K562 (cell line): Measurements from ENCODE around the gene SLC24A3. TPM values are rescaled to one million over a fixed set of nuclear protein-coding genes. Genes with fewer than 3 reads are reported as not detected.

ENCODE experiments used
- ATAC-seq: fragments of 200-7000 bp; cut with Tn5 transposase; 3 replicates; pipeline ENCODE4 v1.9.1; 2020; ENCODE audit warnings: moderate library complexity
- BruUV-seq: library from RNA; stranded (reverse); fragments of 400-500 nt; replicated peaks from 2 replicates; lab custom pipeline; 2021; lab: Mats Ljungman, UMichigan
- CTCF ChIA-PET: fragments of 300-600 bp; formaldehyde crosslinking; extraction: SDS; loops from one replicate; lab custom pipeline; 2021; ENCODE audit warnings: low intra/inter-chr PET ratio; lab: Yijun Ruan, JAX
- POLR2A ChIA-PET: fragments of 300-600, 350-650 bp; sonication (Branson Sonifier 250); formaldehyde crosslinking; extraction: SDS; loops from one replicate; lab custom pipeline; 2021; ENCODE audit warnings: antibody characterized with exemption, inconsistent platforms; lab: Yijun Ruan, JAX
- DNase-seq, 4 experiments: peaks; one replicate each; pipeline versions ENCODE4 v3.0.0 to v3.0.0-alpha.2; 2011 to 2018; ENCODE audit warnings: low spot score in 3 of 4, mixed read lengths in 3 of 4; ENCODE audit errors: extremely low read depth in 1 of 4
- FAIRE-seq: peaks from 2 replicates; lab custom pipeline; 2011; peaks lifted over from hg19 to GRCh38; lab: Jason Lieb, UNC
- H2AFZ ChIP-seq: 2 replicates; pipeline ENCODE4 v1.6.0; 2011; ENCODE audit warnings: low read depth, low read length, control low read depth, inconsistent platforms
- H3K27ac ChIP-seq: fragments of 200-600 bp; 3 replicates; pipeline ENCODE4 v1.8.0; 2011; ENCODE audit warnings: low read depth, mild to moderate bottlenecking, control low read depth, inconsistent platforms, low read length, moderate library complexity, mixed read lengths; ENCODE audit errors: extremely low read depth
- H3K27me3 ChIP-seq, 2 experiments: fragments of 300-600 bp in 1 of 2; 2 replicates in 1 of 2; 3 replicates in 1 of 2; pipeline versions ENCODE4 v1.6.0 to v1.8.0; 2011; ENCODE audit warnings: inconsistent platforms in 2 of 2, low read length in 2 of 2, mild to moderate bottlenecking in 1 of 2, mixed read lengths in 1 of 2, moderate library complexity in 1 of 2; ENCODE audit not compliant: control insufficient read depth in 2 of 2, insufficient read depth in 2 of 2
- H3K36me3 ChIP-seq: fragments of 300-600 bp; 3 replicates; pipeline ENCODE4 v1.8.0; 2011; ENCODE audit warnings: mild to moderate bottlenecking, low read length, inconsistent platforms; ENCODE audit not compliant: control insufficient read depth, insufficient read depth
- H3K4me1 ChIP-seq, 2 experiments: fragments of 200-600 bp in 1 of 2; replicated peaks in 1 of 2; 2 replicates in 1 of 2; 3 replicates in 1 of 2; pipeline versions ENCODE4 v1.5.1 to v1.8.0; 2011; ENCODE audit warnings: inconsistent platforms in 2 of 2, low read length in 2 of 2, mild to moderate bottlenecking in 1 of 2, mixed read lengths in 1 of 2, moderate library complexity in 1 of 2; ENCODE audit not compliant: control insufficient read depth in 2 of 2, insufficient read depth in 2 of 2
- H3K4me2 ChIP-seq: 2 replicates; pipeline ENCODE4 v1.6.1; 2011; ENCODE audit warnings: low read length, control low read depth, inconsistent platforms, mixed read lengths; ENCODE audit not compliant: insufficient read depth
- H3K4me3 ChIP-seq: fragments of 200-600 bp; sonication (generic), shearing (Covaris generic); 2 replicates; pipeline ENCODE4 v1.5.1; 2016; ENCODE audit warnings: control low read depth, inconsistent platforms
- H3K79me2 ChIP-seq: fragments of 200-600 bp; 3 replicates; pipeline ENCODE4 v1.8.0; 2011; ENCODE audit warnings: low read length, inconsistent platforms; ENCODE audit not compliant: control insufficient read depth, insufficient read depth
- H3K9ac ChIP-seq, 2 experiments: 2 replicates each; pipeline versions ENCODE4 v1.6.0 to v1.6.1; 2011; ENCODE audit warnings: low read depth in 2 of 2, low read length in 2 of 2, control low read depth in 1 of 2, inconsistent platforms in 1 of 2, mild to moderate bottlenecking in 1 of 2, mixed read lengths in 1 of 2; ENCODE audit not compliant: insufficient read depth in 1 of 2
- H3K9me1 ChIP-seq: one replicate; pipeline ENCODE4 v1.6.0; 2011; ENCODE audit warnings: inconsistent platforms, mild to moderate bottlenecking, low read length, moderate library complexity; ENCODE audit not compliant: control insufficient read depth, insufficient read depth
- H3K9me3 ChIP-seq: replicated peaks from 2 replicates; pipeline ENCODE4 v1.5.1; 2011; ENCODE audit warnings: low read depth, low read length, inconsistent platforms; ENCODE audit not compliant: control insufficient read depth, insufficient read depth
- H4K20me1 ChIP-seq: replicated peaks from 2 replicates; pipeline ENCODE4 v1.6.1; 2011; ENCODE audit warnings: low read length, inconsistent platforms, mixed read lengths; ENCODE audit not compliant: control insufficient read depth, insufficient read depth
- ARNT ChIP-seq, 2 experiments: fragments of 450-650 bp; IDR thresholded peaks; 2 replicates each; pipeline ENCODE4 v1.6.1; 2016; ENCODE audit warnings: mild to moderate bottlenecking in 1 of 2
- BRF2 ChIP-seq: IDR thresholded peaks from 3 replicates; pipeline ENCODE4 v1.6.1; 2011; ENCODE audit warnings: borderline replicate concordance, mild to moderate bottlenecking; ENCODE audit not compliant: insufficient read length, insufficient read depth
- HEY1 ChIP-seq: fragments of 250-450 bp; sonication (Bioruptor Pico); IDR thresholded peaks from 2 replicates; pipeline ENCODE4 v1.5.0; 2020; ENCODE audit warnings: mild to moderate bottlenecking, moderate library complexity, borderline replicate concordance
- MNT ChIP-seq, 2 experiments: fragments of 450-650 bp; conservative IDR thresholded peaks; 2 replicates each; pipeline ENCODE4 v1.6.1; 2017; ENCODE audit warnings: mild to moderate bottlenecking in 2 of 2, moderate library complexity in 2 of 2
- NCOA1 ChIP-seq: fragments of 450-650 bp; IDR thresholded peaks from 2 replicates; pipeline ENCODE4 v1.6.1; 2016; ENCODE audit warnings: low read depth
- PATZ1 ChIP-seq: fragments of 250-450 bp; sonication (Bioruptor Pico); IDR thresholded peaks from 2 replicates; pipeline ENCODE4 v1.5.0; 2020; ENCODE audit warnings: mild to moderate bottlenecking, borderline replicate concordance
- STAG1 ChIP-seq: sonication (generic); formaldehyde crosslinking; IDR thresholded peaks from 2 replicates; pipeline ENCODE4 v1.5.0; 2020; ENCODE audit warnings: missing genetic modification reagents, borderline replicate concordance
- ZFP30 ChIP-seq: fragments of 250-450 bp; sonication (Bioruptor Pico); IDR thresholded peaks from 2 replicates; pipeline ENCODE4 v1.8.0; 2022; ENCODE audit warnings: moderate library complexity, mild to moderate bottlenecking, inconsistent platforms, borderline replicate concordance
- ZNF23 ChIP-seq: fragments of 250-450 bp; sonication (Bioruptor Pico); IDR thresholded peaks from 2 replicates; pipeline ENCODE4 v1.4.0; 2020; ENCODE audit warnings: mild to moderate bottlenecking
- WGBS: fragments of 100-300 bp; shearing (Covaris generic); methylation state at CpG from one replicate; pipeline ENCODE4 v1.1.6; 2016; ENCODE audit warnings: low coverage, mixed read lengths; ENCODE audit not compliant: insufficient coverage; ENCODE audit errors: missing lambda C conversion rate; 5-methylcytosine and 5-hydroxymethylcytosine counted together
- in situ Hi-C: fragments of 300-500 bp; cut with MboI; formaldehyde crosslinking; loops from 4 replicates; pipeline ENCODE4 v1.15.0; 2018; ENCODE audit warnings: inconsistent platforms, mixed read lengths
- intact Hi-C: fragments of 100-400 bp; cut with micrococcal nuclease; formaldehyde crosslinking; loops from 2 replicates; pipeline ENCODE4 v1.14.2; 2022
- polyA plus RNA-seq, 8 experiments: library from polyadenylated mRNA; depleted of rRNA in 4 of 8; stranded (reverse) in 5 of 8; unstranded in 3 of 8; fragments of >200 nt; fragmentation: Nextera tagmentation in 2 of 8; fragmentation: Illumina TruSeq in 1 of 8; extraction: Ambion mirVana in 2 of 8; extraction: Trizol in 1 of 8; gene quantifications; 2 replicates each; pipeline versions ENCODE4 v1.2.1 to v1.2.3, GENCODE V29; 2011 to 2014; ENCODE audit warnings: inconsistent platforms in 1 of 8, missing spikeins in 1 of 8
- total RNA-seq, 7 experiments: library from RNA; depleted of rRNA in 6 of 7; stranded (reverse); fragments of >200 nt in 6 of 7; fragmentation: Illumina TruSeq in 2 of 7; extraction: Trizol in 2 of 7; gene quantifications; 2 replicates each; pipeline versions ENCODE4 v1.2.1 to v1.2.3, GENCODE V29; 2011 to 2021; ENCODE audit warnings: low replicate concordance in 1 of 7
- TF ChIP-seq, protein P1 (sequence below): fragments of 250-450 bp; sonication (Bioruptor Pico); IDR thresholded peaks from 2 replicates; pipeline ENCODE4 v1.5.0; 2022; ENCODE audit warnings: mild to moderate bottlenecking
- TF ChIP-seq, protein P2 (sequence below): fragments of 450-650 bp; formaldehyde crosslinking; IDR thresholded peaks from 2 replicates; pipeline ENCODE4 v1.4.0; 2022; ENCODE audit warnings: mild to moderate bottlenecking, moderate library complexity

Gene SLC24A3
- total and polyA plus RNA-seq, 9 of the 15 experiments (the other 6 are each of a cell fraction or from before 2014, with no cell fraction given) = not detected

DNA sequence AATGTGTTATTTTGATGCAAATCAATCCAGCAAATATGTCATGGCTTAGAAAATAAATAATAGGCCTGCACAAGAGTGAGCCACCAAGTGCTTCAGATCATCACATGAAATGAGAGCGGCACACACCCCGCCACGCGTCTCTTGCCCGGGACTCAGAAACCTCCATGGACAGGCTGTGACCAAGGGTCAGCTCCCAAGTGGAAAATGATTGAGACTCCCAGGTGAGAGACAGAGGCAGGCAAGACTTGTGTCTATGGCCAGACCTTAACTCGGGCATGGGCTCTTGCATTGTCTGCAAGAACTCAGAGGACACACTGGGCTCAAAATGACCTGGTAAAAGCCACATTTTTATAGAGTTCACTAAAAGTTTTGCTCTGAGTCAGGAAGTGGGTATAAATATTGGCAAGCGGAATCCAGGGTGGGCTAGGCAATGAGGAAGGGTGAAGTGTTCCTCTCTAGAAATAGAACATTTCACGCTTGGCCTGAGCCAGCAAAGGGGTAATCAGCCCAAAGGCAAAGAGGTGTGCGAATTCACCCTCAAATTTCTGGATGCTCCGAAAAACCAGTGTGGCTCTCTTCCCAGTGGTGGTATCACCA lies 514.9 kb downstream of the SLC24A3 start:
- no peaks in the 10 kb centered on the region for H3K79me2 ChIP-seq
- BruUV-seq = no TSS peak

More for the DNA sequence above, 514.9 kb downstream of the SLC24A3 start:
- ChIA-PET CTCF (no interaction called here), POLR2A (no interaction called here)
- no peaks in the 10 kb centered on the region for H3K36me3 ChIP-seq
- H3K27ac ChIP-seq = no peak overlapping the region
- no peak overlapping the region for H2AFZ ChIP-seq
- no peaks in the 10 kb centered on the region for H4K20me1 ChIP-seq
- in situ Hi-C loops = no loop called here
- H3K27me3 ChIP-seq = no peaks in the 10 kb centered on the region; a peak in 1 of 5 replicates
- no peaks in the 10 kb centered on the region for H3K9me3 ChIP-seq
- no peak for TF ChIP-seq PATZ1
- no peak for TF ChIP-seq ZNF23
- TF ChIP-seq STAG1 (CRISPR knock-in tag) = no peak
- TF ChIP-seq, protein P1, sequence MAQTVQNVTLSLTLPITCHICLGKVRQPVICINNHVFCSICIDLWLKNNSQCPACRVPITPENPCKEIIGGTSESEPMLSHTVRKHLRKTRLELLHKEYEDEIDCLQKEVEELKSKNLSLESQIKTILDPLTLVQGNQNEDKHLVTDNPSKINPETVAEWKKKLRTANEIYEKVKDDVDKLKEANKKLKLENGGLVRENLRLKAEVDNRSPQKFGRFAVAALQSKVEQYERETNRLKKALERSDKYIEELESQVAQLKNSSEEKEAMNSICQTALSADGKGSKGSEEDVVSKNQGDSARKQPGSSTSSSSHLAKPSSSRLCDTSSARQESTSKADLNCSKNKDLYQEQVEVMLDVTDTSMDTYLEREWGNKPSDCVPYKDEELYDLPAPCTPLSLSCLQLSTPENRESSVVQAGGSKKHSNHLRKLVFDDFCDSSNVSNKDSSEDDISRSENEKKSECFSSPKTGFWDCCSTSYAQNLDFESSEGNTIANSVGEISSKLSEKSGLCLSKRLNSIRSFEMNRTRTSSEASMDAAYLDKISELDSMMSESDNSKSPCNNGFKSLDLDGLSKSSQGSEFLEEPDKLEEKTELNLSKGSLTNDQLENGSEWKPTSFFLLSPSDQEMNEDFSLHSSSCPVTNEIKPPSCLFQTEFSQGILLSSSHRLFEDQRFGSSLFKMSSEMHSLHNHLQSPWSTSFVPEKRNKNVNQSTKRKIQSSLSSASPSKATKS (CRISPR knock-in tag) = no peak
- TF ChIP-seq ARNT (IDR thresholded peaks at IDR 0.05) = no peak
- no peak for TF ChIP-seq ZFP30
- TF ChIP-seq, protein P2, sequence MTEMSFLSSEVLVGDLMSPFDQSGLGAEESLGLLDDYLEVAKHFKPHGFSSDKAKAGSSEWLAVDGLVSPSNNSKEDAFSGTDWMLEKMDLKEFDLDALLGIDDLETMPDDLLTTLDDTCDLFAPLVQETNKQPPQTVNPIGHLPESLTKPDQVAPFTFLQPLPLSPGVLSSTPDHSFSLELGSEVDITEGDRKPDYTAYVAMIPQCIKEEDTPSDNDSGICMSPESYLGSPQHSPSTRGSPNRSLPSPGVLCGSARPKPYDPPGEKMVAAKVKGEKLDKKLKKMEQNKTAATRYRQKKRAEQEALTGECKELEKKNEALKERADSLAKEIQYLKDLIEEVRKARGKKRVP = no peak
- no peak for TF ChIP-seq BRF2
- TF ChIP-seq MNT (conservative IDR thresholded peaks at IDR 0.05) = no peak
- no peak for TF ChIP-seq NCOA1
- no peak for TF ChIP-seq HEY1 (CRISPR knock-in tag)
- no peak overlapping the region for H3K4me3 ChIP-seq
- DNase-seq = no peak
- no peak overlapping the region for H3K9ac ChIP-seq
- intact Hi-C loops = no loop called here
- no peak for ATAC-seq
- no peaks in the 10 kb centered on the region for H3K4me1 ChIP-seq
- FAIRE-seq = no peak
- no peaks in the 10 kb centered on the region for H3K9me1 ChIP-seq
- WGBS = 2% methylated on average over 9 of the region's 10 CpGs
- H3K4me2 ChIP-seq = no peak overlapping the region
